Measurements from ENCODE around the gene C9orf72. TPM values are rescaled to one million over a fixed set of nuclear protein-coding genes. Genes with fewer than 3 reads are reported as not detected.

The C9orf72 gene
- total RNA-seq, 2 donors from 2014 or later: 19.4 to 26.4 TPM

- H3K9ac ChIP-seq (ENCODE audit: extremely low read depth, low read length, poor library complexity, severe bottlenecking): no peak overlapping the region
- no peaks in the 10 kb centered on the region for H3K27me3 Mint-ChIP-seq (ENCODE audit: insufficient read depth)
- H3K9me3 Mint-ChIP-seq: peaks cover 2% of the 10 kb centered on the region
- TF ChIP-seq CTCF (conservative IDR thresholded peaks at IDR 0.05): peak; percentile 75
- no peaks in the 10 kb centered on the region for H3K4me1 ChIP-seq (ENCODE audit: control insufficient read depth, insufficient read depth, low read length)
- H3K9me3 ChIP-seq (ENCODE audit: control insufficient read depth, low read length): no peaks in the 10 kb centered on the region
- no peaks in the 10 kb centered on the region for H3K27me3 ChIP-seq (ENCODE audit: control insufficient read depth, insufficient read depth, low read length, poor library complexity, severe bottlenecking)
- no peak overlapping the region for H3K27ac Mint-ChIP-seq
- no peak overlapping the region for H3K4me3 Mint-ChIP-seq
- H3K4me1 Mint-ChIP-seq: no peaks in the 10 kb centered on the region
- no peak overlapping the region for H3K4me3 ChIP-seq (ENCODE audit: low read length)
- H3K27ac ChIP-seq (ENCODE audit: low read depth, low read length): no peak overlapping the region
- H3K36me3 Mint-ChIP-seq (ENCODE audit: low read depth): peaks cover 30% of the 10 kb centered on the region
- 53 to 70% methylated on average over 3 to 9 of the region's 10 CpGs for WGBS, 2 experiments (ENCODE audit: insufficient coverage in 1 of 2, insufficient read length in 1 of 2)
- H3K36me3 ChIP-seq (ENCODE audit: control insufficient read depth, insufficient read depth, low read length): peaks cover 61% of the 10 kb centered on the region
- no peak for DNase-seq
Observed at GRCh38 chr9:27548055-27548741, 25.1 kb downstream of the C9orf72 start.

- H3K9me3 ChIP-seq (ENCODE audit: control insufficient read depth, low read length): no peaks in the 10 kb centered on the region
- no peak for DNase-seq
- no peak overlapping the region for H3K9ac ChIP-seq (ENCODE audit: extremely low read depth, low read length, poor library complexity, severe bottlenecking)
- Mint-ChIP-seq H3K27me3 (ENCODE audit: insufficient read depth) (no peaks in the 10 kb centered on the region), H3K36me3 (ENCODE audit: low read depth) (peaks cover 34% of the 10 kb centered on the region), H3K4me3 (no peak overlapping the region), H3K9me3 (peaks cover 2% of the 10 kb centered on the region), H3K4me1 (no peaks in the 10 kb centered on the region), H3K27ac (no peak overlapping the region)
- no peaks in the 10 kb centered on the region for H3K4me1 ChIP-seq (ENCODE audit: control insufficient read depth, insufficient read depth, low read length)
- no peaks in the 10 kb centered on the region for H3K27me3 ChIP-seq (ENCODE audit: control insufficient read depth, insufficient read depth, low read length, poor library complexity, severe bottlenecking)
- no peak for TF ChIP-seq CTCF (conservative IDR thresholded peaks at IDR 0.05)
- 90 to 93% methylated on average over 2 to 3 of the region's 3 CpGs for WGBS, 2 experiments (ENCODE audit: insufficient coverage in 1 of 2, insufficient read length in 1 of 2)
- peaks cover 44% of the 10 kb centered on the region for H3K36me3 ChIP-seq (ENCODE audit: control insufficient read depth, insufficient read depth, low read length)
- no peak overlapping the region for H3K4me3 ChIP-seq (ENCODE audit: low read length)
- H3K27ac ChIP-seq (ENCODE audit: low read depth, low read length): no peak overlapping the region
Observed at GRCh38 chr9:27545471-27545870, 27.8 kb downstream of the C9orf72 start.

- no peak for DNase-seq
- H3K4me3 ChIP-seq (ENCODE audit: low read length): no peak overlapping the region
- no peaks in the 10 kb centered on the region for H3K4me1 ChIP-seq (ENCODE audit: control insufficient read depth, insufficient read depth, low read length)
- H3K36me3 ChIP-seq (ENCODE audit: control insufficient read depth, insufficient read depth, low read length): peaks cover 28% of the 10 kb centered on the region
- no peak overlapping the region for H3K9ac ChIP-seq (ENCODE audit: extremely low read depth, low read length, poor library complexity, severe bottlenecking)
- H3K9me3 Mint-ChIP-seq: peaks cover 2% of the 10 kb centered on the region
- H3K4me1 Mint-ChIP-seq: no peaks in the 10 kb centered on the region
- no peaks in the 10 kb centered on the region for H3K27me3 Mint-ChIP-seq (ENCODE audit: insufficient read depth)
- peaks cover 32% of the 10 kb centered on the region for H3K36me3 Mint-ChIP-seq (ENCODE audit: low read depth)
- no peak overlapping the region for H3K27ac Mint-ChIP-seq
- H3K27me3 ChIP-seq (ENCODE audit: control insufficient read depth, insufficient read depth, low read length, poor library complexity, severe bottlenecking): no peaks in the 10 kb centered on the region
- H3K27ac ChIP-seq (ENCODE audit: low read depth, low read length): no peak overlapping the region
- H3K4me3 Mint-ChIP-seq: no peak overlapping the region
- no peak for TF ChIP-seq CTCF (conservative IDR thresholded peaks at IDR 0.05)
- 96% methylated on average over 2 of the region's 2 CpGs; no CpG with 5 or more reads in 1 of the 2 experiments for WGBS, 2 experiments (ENCODE audit: insufficient coverage in 1 of 2, insufficient read length in 1 of 2)
- no peaks in the 10 kb centered on the region for H3K9me3 ChIP-seq (ENCODE audit: control insufficient read depth, low read length)
Observed at GRCh38 chr9:27542508-27542907, 30.8 kb downstream of the C9orf72 start.
